Endothelial cell of umbilical vein (primary cell): ENCODE measurements around the gene RBMS3.

ENCODE experiments used
- CTCF ChIP-seq, 2 donors: IDR thresholded peaks; 1 replicate in 1 of 2; 2 replicates in 1 of 2; pipeline ENCODE4 v1.5.1; 2011; ENCODE audit warnings: low read length in 2 of 2, mild to moderate bottlenecking in 2 of 2, moderate library complexity in 2 of 2, control low read depth in 1 of 2, inconsistent platforms in 1 of 2, low read depth in 1 of 2; ENCODE audit not compliant: insufficient read depth in 1 of 2; ENCODE audit errors: extremely low read depth in 1 of 2
- EZH2 ChIP-seq: IDR thresholded peaks from 2 replicates; pipeline ENCODE4 v1.6.1; 2012; ENCODE audit warnings: borderline replicate concordance, low read depth, mild to moderate bottlenecking, moderate library complexity, low read length, inconsistent platforms; ENCODE audit not compliant: severe bottlenecking
- GATA2 ChIP-seq: IDR thresholded peaks from 2 replicates; pipeline ENCODE4 v1.7.0; 2011; ENCODE audit warnings: low read depth, mild to moderate bottlenecking, moderate library complexity, mixed read lengths, low read length; ENCODE audit not compliant: insufficient read length, insufficient read depth
- JUN ChIP-seq: IDR thresholded peaks from 2 replicates; pipeline ENCODE4 v1.6.1; 2011; ENCODE audit warnings: borderline replicate concordance, low read depth; ENCODE audit not compliant: insufficient read length, insufficient read depth
- POLR2AphosphoS5 ChIP-seq: IDR thresholded peaks from 2 replicates; pipeline ENCODE4 v1.6.1; 2012; ENCODE audit warnings: low read depth, mild to moderate bottlenecking, control low read depth, low read length, moderate library complexity; ENCODE audit not compliant: insufficient read depth

DNA sequence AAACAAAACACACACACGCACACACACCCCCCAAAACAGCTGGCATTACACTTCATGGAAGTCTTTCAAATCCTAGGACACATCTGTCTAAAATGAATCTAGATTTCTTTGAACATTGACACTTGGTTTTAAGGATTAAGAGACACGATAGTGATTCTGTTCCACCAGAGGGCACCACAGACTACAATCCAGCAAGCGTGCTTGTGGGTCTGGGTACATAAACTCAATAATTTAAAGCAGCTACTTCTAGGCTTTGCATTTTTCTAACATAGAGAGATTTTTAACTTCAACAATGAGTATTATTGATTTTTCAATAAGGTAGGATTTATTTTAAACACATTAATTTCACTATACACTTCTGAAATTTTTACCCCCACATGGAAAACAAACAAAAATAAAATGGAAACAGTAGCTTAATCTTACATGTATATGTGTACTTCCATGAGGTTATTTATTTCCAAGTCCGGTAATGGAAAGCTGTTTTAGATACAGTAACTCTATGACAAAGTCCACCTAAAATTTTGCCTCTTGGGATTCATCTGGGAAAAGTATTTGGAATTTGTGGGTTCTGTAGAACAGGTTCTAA is 761.5 kb downstream of the RBMS3 start:
- TF ChIP-seq JUN = no peak
- TF ChIP-seq CTCF (IDR thresholded peaks at IDR 0.05; ENCODE audit: extremely low read depth in 1 of 2, insufficient read depth in 1 of 2, low read depth in 1 of 2, low read length in 2 of 2) = peak; percentile 56
- TF ChIP-seq GATA2 = no peak
- TF ChIP-seq EZH2 = no peak
- no peak for TF ChIP-seq POLR2AphosphoS5
